GM19025 (cell line): ENCODE measurements around the gene AP4S1.

Experiments
- ATAC-seq: cut with Tn5 transposase; IDR thresholded peaks from one replicate; pipeline ENCODE4 v1.9.1; 2021; ENCODE audit warnings: mild to moderate bottlenecking, low read depth, moderate library complexity; ENCODE audit not compliant: unreplicated experiment

AP4S1 gene

DNA sequence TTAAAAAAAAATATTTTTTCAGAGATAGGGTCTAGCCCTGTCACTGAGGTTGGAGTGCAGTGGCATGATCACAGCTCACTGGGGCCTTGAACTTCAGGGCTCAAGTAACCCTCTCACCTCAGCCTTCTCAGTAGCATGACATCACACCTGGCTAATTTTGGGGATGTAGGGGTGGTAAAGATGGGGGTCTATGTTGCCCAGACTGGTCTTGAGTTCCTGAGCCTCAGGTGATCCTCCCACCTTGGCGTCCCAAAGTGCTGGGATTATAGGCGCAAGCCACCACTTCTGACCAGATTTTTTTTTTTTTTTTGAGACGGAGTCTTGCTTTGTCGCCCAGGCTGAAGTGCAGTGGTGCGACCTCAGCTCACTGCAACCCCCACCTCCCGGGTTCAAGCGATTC, 101.2 kb downstream of the AP4S1 start:
- ATAC-seq: no peak

- no peak for ATAC-seq
Observed at GRCh38 chr14:31127690-31128089, 102.2 kb downstream of the AP4S1 start.

GRCh38 chr14:31128601-31129526, 103.4 kb downstream of the AP4S1 start:
- ATAC-seq: no peak

GRCh38 chr14:31133133-31133532, 107.7 kb downstream of the AP4S1 start:
- no peak for ATAC-seq

DNA sequence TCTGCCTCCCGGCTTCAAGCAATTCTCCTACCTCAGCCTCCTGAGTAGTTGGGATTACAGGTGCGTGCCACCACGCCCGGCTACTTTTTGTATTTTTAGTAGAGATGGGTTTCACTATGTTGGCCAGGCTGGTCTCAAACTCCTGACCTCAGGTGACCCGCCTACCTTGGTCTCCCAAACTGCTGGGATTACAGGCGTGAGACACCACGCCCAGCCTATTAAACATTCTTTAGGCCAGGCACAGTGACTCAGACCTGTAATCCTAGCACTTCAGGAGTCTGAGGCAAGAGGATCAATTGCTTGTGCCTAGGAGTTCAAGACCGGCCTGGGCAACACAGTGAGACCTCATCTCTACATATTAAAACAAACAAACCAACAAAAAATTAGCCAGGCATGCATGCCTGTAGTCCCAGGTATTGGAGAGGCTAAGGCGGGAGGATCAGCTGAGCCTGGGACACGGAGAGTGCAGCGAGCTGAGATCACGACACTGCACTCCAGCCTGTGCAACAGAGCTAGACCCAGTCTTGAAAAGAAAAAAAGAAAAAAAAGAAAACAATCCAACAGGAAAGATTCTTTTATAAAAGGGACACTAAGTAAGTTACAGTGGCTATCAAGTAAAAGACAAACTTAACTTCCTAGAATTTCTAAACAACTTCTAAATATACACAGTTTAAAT, 111.9 kb downstream of the AP4S1 start:
- no peak for ATAC-seq

- ATAC-seq: no peak
Observed at GRCh38 chr14:31138301-31138700, 112.9 kb downstream of the AP4S1 start.

- no peak for ATAC-seq
Observed at GRCh38 chr14:31139301-31139847, 113.9 kb downstream of the AP4S1 start.

DNA sequence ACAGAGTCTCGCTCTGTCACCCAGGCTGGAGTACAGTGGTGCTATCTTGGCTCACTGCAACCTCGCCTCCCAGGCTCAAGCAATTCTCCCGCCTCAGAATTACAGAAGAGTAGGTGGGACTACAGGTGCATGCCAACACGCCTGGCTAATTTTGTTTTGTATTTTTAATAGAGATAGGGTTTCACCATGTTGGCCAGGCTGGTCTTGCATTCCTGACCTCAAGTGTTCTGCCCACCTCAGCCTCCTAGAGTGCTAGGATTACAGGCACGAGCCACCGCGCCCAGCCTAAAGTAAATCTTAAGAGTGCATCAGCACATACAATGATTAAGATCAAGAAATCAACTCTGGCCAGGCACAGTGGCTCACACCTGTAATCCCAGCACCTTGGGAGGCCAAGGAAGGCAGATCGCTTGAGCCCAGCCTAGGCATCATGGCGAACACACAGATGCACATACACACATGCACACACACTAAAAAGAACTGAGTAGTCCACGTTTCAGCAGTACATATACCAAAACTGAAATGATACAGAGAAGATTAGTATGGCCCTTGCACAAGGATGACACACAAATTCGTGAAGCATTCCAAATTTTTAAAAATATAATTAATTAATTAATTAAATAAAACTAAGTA, 117.1 kb downstream of the AP4S1 start:
- ATAC-seq: no peak
